GM23248 (cell line): ENCODE results near the gene PTPN6. TPM values are rescaled to one million over a fixed set of nuclear protein-coding genes. Genes with fewer than 3 reads are reported as not detected.

ENCODE experiments used
- DNase-seq: peaks from one replicate; pipeline ENCODE4 v3.0.0-alpha.2; 2015
- H2AFZ ChIP-seq: fragments of 200-600 bp; sonication (generic); 2 replicates; pipeline ENCODE4 v1.6.1; 2016; ENCODE audit warnings: antibody characterized with exemption
- H3F3A ChIP-seq: fragments of 200-600 bp; sonication (generic); 2 replicates; pipeline ENCODE4 v1.6.1; 2016; ENCODE audit warnings: mild to moderate bottlenecking, antibody characterized with exemption, mixed run types; ENCODE audit not compliant: insufficient read depth
- H3K27ac ChIP-seq: fragments of 200-600 bp; sonication (generic); 2 replicates; pipeline ENCODE4 v1.5.1; 2016; ENCODE audit warnings: mild to moderate bottlenecking
- H3K27me3 ChIP-seq: fragments of 200-600 bp; sonication (generic); replicated peaks from 2 replicates; pipeline ENCODE4 v1.6.1; 2016; ENCODE audit warnings: mild to moderate bottlenecking; ENCODE audit not compliant: insufficient read depth
- H3K36me3 ChIP-seq: fragments of 200-600 bp; sonication (generic); 2 replicates; pipeline ENCODE4 v1.6.1; 2016; ENCODE audit warnings: low read depth, mild to moderate bottlenecking
- H3K4me1 ChIP-seq: fragments of 200-600 bp; sonication (generic); 2 replicates; pipeline ENCODE4 v1.6.1; 2016; ENCODE audit warnings: mild to moderate bottlenecking; ENCODE audit not compliant: insufficient read depth
- H3K4me2 ChIP-seq: fragments of 200-600 bp; sonication (generic); one replicate; pipeline ENCODE4 v1.6.1; 2016; ENCODE audit warnings: mild to moderate bottlenecking; ENCODE audit not compliant: unreplicated experiment
- H3K4me3 ChIP-seq: fragments of 200-600 bp; sonication (generic); 2 replicates; pipeline ENCODE4 v1.5.1; 2016; ENCODE audit warnings: mild to moderate bottlenecking
- H3K79me2 ChIP-seq: fragments of 200-600 bp; sonication (generic); 2 replicates; pipeline ENCODE4 v1.6.1; 2016; ENCODE audit warnings: mild to moderate bottlenecking; ENCODE audit not compliant: insufficient read depth
- H3K9ac ChIP-seq: fragments of 200-600 bp; sonication (generic); 2 replicates; pipeline ENCODE4 v1.6.1; 2016; ENCODE audit warnings: mild to moderate bottlenecking
- H3K9me2 ChIP-seq: fragments of 200-600 bp; sonication (generic); 2 replicates; pipeline ENCODE4 v1.6.1; 2016; ENCODE audit warnings: mixed run types, mild to moderate bottlenecking, moderate library complexity; ENCODE audit not compliant: insufficient read depth
- H3K9me3 ChIP-seq: fragments of 200-600 bp; sonication (generic); one replicate; pipeline ENCODE4 v1.6.1; 2017; ENCODE audit warnings: low read depth
- H4K20me1 ChIP-seq: fragments of 200-600 bp; sonication (generic); 2 replicates; pipeline ENCODE4 v1.6.0; 2016; ENCODE audit not compliant: insufficient read depth
- EZH2 ChIP-seq: fragments of 200-600 bp; sonication (generic); IDR thresholded peaks from 2 replicates; pipeline ENCODE4 v1.6.1; 2018; ENCODE audit warnings: antibody characterized with exemption, mild to moderate bottlenecking; ENCODE audit not compliant: insufficient read depth, poor library complexity, severe bottlenecking
- EZH2phosphoT487 ChIP-seq: fragments of 200-600 bp; sonication (generic); IDR thresholded peaks from 2 replicates; pipeline ENCODE4 v1.6.1; 2018; ENCODE audit warnings: antibody characterized with exemption, moderate library complexity, mild to moderate bottlenecking, low read depth; ENCODE audit not compliant: insufficient read depth
- WGBS, 2 experiments: methylation state at CpG; one replicate each; pipeline ENCODE4 v1.1.6; 2015 to 2017; ENCODE audit warnings: low lambda C conversion rate in 2 of 2, low coverage in 1 of 2; ENCODE audit errors: missing lambda C conversion rate in 2 of 2; 5-methylcytosine and 5-hydroxymethylcytosine counted together
- in situ Hi-C: fragments of 300-500 bp; cut with MboI; formaldehyde crosslinking; loops from 2 replicates; pipeline ENCODE4 v1.15.0; 2020
- polyA plus RNA-seq: library from polyadenylated mRNA; unstranded; fragments of >200 nt; fragmentation: Nextera tagmentation; extraction: Ambion mirVana; gene quantifications from 2 replicates; pipeline ENCODE4 v1.2.1, GENCODE V29; 2016
- total RNA-seq: library from RNA; depleted of rRNA; stranded (reverse); fragments of >200 nt; shearing (Covaris generic); gene quantifications from 2 replicates; pipeline ENCODE4 v1.2.3, GENCODE V29; 2014

The PTPN6 gene
- total and polyA plus RNA-seq, 2 experiments from 2014 or later, result 0.21 TPM; not detected in 1

- Histone ChIP-seq H3F3A (no peaks in the 10 kb centered on the region), H3K4me3 (no peak overlapping the region), H3K36me3 (no peaks in the 10 kb centered on the region), H3K27me3 (no peaks in the 10 kb centered on the region), H3K9me2 (no peaks in the 10 kb centered on the region), H2AFZ (no peak overlapping the region), H3K4me1 (peaks cover 10% of the 10 kb centered on the region; the same call in 1 of the 2 replicates), H3K27ac (no peak overlapping the region), H3K9ac (no peak overlapping the region), H3K4me2 (no peak overlapping the region), H4K20me1 (no peaks in the 10 kb centered on the region), H3K79me2 (peaks cover 11% of the 10 kb centered on the region; the same call in 1 of the 2 replicates), H3K9me3 (no peaks in the 10 kb centered on the region)
- 73 to 77% methylated on average over 10 to 14 of the region's 14 CpGs for WGBS, 2 experiments
- in situ Hi-C loops, result no loop called here
- peak; percentile 51 for DNase-seq
- TF ChIP-seq EZH2 (no peak), EZH2phosphoT487 (no peak)
These were observed 33.5 kb upstream of the PTPN6 start for GRCh38 chr12:6917491-6918231.

DNA sequence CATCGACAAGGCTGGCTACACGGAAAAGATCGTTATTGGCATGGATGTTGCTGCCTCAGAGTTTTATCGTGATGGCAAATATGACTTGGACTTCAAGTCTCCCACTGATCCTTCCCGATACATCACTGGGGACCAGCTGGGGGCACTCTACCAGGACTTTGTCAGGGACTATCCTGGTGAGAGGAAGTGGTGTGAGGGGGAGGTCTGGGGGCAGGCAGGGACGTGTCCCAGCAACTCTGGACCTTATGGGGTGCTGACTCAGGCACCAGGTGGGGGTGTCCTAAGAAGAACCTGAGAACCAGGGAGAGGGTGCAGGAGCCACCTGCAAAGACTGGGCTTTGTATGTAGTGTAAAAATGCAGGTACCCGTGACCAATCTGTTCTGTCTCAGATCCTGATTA, 31.6 kb upstream of the PTPN6 start:
- in situ Hi-C loops, result no loop called here
- TF ChIP-seq EZH2, result no peak

GRCh38 chr12:6921539-6921938, 29.6 kb upstream of the PTPN6 start:
- Histone ChIP-seq H4K20me1 (no peaks in the 10 kb centered on the region), H3K27me3 (no peaks in the 10 kb centered on the region), H3K4me2 (no peak overlapping the region), H3K4me3 (no peak overlapping the region), H3K4me1 (peaks cover 22% of the 10 kb centered on the region), H3K9me2 (no peaks in the 10 kb centered on the region), H3K36me3 (no peaks in the 10 kb centered on the region), H2AFZ (no peak overlapping the region), H3K9me3 (no peaks in the 10 kb centered on the region), H3K27ac (no peak overlapping the region), H3F3A (peaks cover 27% of the 10 kb centered on the region), H3K9ac (no peak overlapping the region), H3K79me2 (no peaks in the 10 kb centered on the region)
- WGBS, 2 experiments, result 74 to 81% methylated on average over 7 of the region's 7 CpGs
- in situ Hi-C loops, result no loop called here
- no peak for TF ChIP-seq EZH2phosphoT487
- TF ChIP-seq EZH2, result no peak
- DNase-seq, result no peak

More for the DNA sequence above, 31.6 kb upstream of the PTPN6 start:
- Histone ChIP-seq H3K79me2 (peaks cover 11% of the 10 kb centered on the region; the same call in 1 of the 2 replicates), H3K9me2 (no peaks in the 10 kb centered on the region), H3K36me3 (no peaks in the 10 kb centered on the region), H3K27ac (no peak overlapping the region), H4K20me1 (no peaks in the 10 kb centered on the region), H3K9me3 (no peaks in the 10 kb centered on the region), H2AFZ (no peak overlapping the region), H3K4me1 (peaks cover 9% of the 10 kb centered on the region), H3K9ac (no peak overlapping the region), H3F3A (peaks cover 8% of the 10 kb centered on the region), H3K4me3 (no peak overlapping the region), H3K4me2 (no peak overlapping the region), H3K27me3 (no peaks in the 10 kb centered on the region)
- no peak for DNase-seq
- WGBS, 2 experiments, result 74 to 75% methylated on average over 7 of the region's 7 CpGs

- WGBS, 2 experiments, result 76 to 78% methylated on average over 9 of the region's 9 CpGs
These were observed 28.9 kb upstream of the PTPN6 start for GRCh38 chr12:6921996-6922946.

More at GRCh38 chr12:6921996-6922946, 28.9 kb upstream of the PTPN6 start:
- no peaks in the 10 kb centered on the region for H4K20me1 ChIP-seq
- no peak overlapping the region for H3K27ac ChIP-seq
- no peak overlapping the region for H3K9ac ChIP-seq
- H3K4me2 ChIP-seq, result no peak overlapping the region
- peaks cover 29% of the 10 kb centered on the region for H3K4me1 ChIP-seq
- H3F3A ChIP-seq, result peaks cover 35% of the 10 kb centered on the region
- H3K79me2 ChIP-seq, result peaks cover 6% of the 10 kb centered on the region
- no peaks in the 10 kb centered on the region for H3K27me3 ChIP-seq
- in situ Hi-C loops, result no loop called here
- H3K36me3 ChIP-seq, result no peaks in the 10 kb centered on the region
- H3K4me3 ChIP-seq, result no peak overlapping the region
- no peaks in the 10 kb centered on the region for H3K9me2 ChIP-seq
- no peak for DNase-seq
- H3K9me3 ChIP-seq, result no peaks in the 10 kb centered on the region
- TF ChIP-seq EZH2 (no peak), EZH2phosphoT487 (no peak)
- H2AFZ ChIP-seq, result no peak overlapping the region
